Astrocyte of the cerebellum (primary cell): ENCODE measurements around the gene STT3A.
"Not testable (repeated sequence)": the region's sequence is repeated elsewhere in the genome, so short reads cannot be mapped to it uniquely, and the experiment has no call there.

Experiments
- DNase-seq: peaks from one replicate; pipeline ENCODE4 v3.0.0-alpha.2; 2011; ENCODE audit warnings: low read depth
- H3K4me3 ChIP-seq: 2 replicates; pipeline ENCODE4 v1.5.1; 2011; ENCODE audit warnings: mild to moderate bottlenecking, low read depth, low read length, moderate library complexity
- in situ Hi-C: cut with HindIII; loops from 2 replicates; pipeline ENCODE4 v1.10.0; 2017; ENCODE audit warnings: low sequenced_read_pairs
- TF ChIP-seq, protein P1 (sequence below): IDR thresholded peaks from 2 replicates; pipeline ENCODE4 v1.5.1; 2012; ENCODE audit warnings: low read length, low read depth, moderate library complexity, mild to moderate bottlenecking; ENCODE audit errors: missing control alignments

The STT3A gene

DNA sequence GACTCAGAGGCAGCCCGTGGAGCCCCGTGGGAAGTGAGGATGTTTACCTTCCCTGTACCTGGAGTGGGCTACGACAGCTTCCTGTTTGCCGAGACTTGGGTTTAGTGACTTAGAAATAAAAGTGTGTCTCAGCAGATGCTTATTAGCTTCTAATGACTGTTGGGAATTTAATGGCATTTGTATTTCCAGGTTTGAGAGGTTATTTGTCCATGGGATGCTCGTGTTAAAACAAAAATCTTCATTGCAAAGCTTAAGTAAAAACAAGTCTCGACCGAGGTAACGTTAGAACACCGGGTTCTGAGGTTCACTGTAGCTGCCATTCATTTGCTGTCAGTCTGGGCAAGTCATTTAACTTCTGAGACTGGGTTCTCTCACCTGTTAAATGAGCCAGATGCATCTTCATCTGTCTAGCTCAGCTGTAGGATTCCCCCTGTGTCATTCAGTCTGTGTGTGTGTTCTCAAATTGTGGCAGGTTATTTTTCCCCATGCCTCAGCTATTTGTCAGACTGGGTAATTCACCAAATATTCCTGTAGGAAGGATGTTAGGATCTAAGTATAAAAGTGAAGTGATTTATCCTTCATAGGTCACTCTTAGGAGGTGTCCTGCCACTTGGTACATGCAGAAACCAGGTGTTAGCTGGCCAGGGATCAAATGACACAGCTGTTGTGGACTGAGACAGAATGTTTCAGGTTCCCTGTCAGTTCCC, 22.6 kb upstream of the STT3A start:
- peak overlapping the region; percentile 64 for H3K4me3 ChIP-seq
- DNase-seq: no peak
- in situ Hi-C loops: no loop called here
- TF ChIP-seq, protein P1, sequence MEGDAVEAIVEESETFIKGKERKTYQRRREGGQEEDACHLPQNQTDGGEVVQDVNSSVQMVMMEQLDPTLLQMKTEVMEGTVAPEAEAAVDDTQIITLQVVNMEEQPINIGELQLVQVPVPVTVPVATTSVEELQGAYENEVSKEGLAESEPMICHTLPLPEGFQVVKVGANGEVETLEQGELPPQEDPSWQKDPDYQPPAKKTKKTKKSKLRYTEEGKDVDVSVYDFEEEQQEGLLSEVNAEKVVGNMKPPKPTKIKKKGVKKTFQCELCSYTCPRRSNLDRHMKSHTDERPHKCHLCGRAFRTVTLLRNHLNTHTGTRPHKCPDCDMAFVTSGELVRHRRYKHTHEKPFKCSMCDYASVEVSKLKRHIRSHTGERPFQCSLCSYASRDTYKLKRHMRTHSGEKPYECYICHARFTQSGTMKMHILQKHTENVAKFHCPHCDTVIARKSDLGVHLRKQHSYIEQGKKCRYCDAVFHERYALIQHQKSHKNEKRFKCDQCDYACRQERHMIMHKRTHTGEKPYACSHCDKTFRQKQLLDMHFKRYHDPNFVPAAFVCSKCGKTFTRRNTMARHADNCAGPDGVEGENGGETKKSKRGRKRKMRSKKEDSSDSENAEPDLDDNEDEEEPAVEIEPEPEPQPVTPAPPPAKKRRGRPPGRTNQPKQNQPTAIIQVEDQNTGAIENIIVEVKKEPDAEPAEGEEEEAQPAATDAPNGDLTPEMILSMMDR: no peak

DNA sequence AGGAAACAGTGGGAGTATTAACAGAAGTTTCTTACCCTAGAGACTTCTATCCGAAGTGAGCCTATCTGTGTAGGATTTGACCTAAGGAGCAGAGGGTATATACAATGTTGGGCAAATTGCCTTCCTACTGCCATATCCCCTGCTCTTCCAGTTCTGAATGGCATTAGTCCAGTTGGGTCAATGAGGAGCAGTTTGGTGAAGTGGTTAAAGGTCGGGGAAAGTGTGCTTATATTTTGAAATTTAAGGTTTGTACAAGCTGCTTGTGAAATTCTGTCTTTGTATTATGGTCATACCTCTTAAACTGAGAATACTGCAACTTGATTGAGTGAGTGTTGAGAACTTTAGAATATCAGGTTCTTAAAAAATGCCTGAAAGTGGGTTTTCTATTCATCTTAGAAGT, 21.7 kb upstream of the STT3A start:
- no peak overlapping the region for H3K4me3 ChIP-seq
- in situ Hi-C loops: no loop called here
- DNase-seq: no peak
- TF ChIP-seq, protein P1: no peak

DNA sequence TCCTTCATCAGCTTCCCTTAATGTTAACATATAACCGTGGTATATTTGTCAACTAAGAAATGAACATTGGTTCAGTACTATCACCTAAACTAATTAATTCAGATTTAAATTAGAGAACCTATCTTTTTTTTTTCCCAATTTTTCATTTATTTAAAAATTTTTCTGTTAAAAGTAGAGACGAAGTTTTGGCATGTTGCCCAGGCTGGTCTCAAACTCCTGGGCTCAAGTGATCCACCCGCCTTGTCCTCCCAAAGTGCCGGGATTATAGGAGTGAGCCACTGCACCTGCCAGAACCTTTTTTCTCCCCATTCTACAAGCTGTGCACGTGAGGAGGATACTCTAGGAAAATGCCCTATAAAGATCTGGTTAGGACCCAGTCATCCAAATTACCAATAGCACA, 19.7 kb upstream of the STT3A start:
- TF ChIP-seq, protein P1: no peak
- no peak overlapping the region for H3K4me3 ChIP-seq
- in situ Hi-C loops: no loop called here
- DNase-seq: no peak

DNA sequence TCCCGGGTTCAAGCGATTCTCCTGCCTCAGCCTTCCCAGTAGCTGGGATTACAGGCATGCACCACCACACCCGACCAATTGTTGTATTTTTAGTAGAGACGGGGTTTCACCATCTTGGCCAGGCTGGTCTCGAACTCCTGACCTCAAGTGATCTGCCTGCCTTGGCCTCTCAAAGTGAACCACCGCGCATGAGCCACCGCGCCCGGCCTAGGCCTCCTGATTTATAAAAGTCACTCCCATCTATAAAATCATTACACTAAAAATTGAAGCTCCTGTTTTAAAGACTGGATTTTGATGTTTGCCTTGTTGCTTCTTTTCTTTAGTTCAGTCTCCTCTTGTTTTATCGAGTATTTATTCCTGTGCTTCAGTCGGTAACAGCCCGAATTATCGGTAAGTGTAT, 15.5 kb upstream of the STT3A start:
- DNase-seq, H3K4me3 ChIP-seq, in situ Hi-C loops: not testable (repeated sequence)

DNA sequence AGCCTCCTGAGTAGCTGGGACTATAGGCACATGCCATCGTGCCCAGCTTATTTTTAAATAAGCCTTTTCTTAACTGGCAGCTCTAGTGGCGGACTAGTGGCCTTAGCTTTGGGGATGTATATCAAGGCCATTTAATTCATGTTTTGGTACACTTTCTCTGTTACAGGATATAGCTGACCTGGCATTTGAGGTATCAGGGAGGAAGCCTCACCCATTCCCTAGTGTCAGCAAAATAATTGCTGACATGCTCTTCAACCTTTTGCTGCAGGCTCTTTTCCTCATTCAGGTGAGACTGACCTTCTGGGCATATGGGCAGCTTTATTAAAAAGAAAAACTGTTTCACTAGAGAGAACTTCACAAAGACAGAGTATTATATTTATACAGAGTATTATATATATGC, 13.9 kb upstream of the STT3A start:
- TF ChIP-seq, protein P1: no peak
- in situ Hi-C loops: no loop called here
- no peak for DNase-seq
- H3K4me3 ChIP-seq: no peak overlapping the region

DNA sequence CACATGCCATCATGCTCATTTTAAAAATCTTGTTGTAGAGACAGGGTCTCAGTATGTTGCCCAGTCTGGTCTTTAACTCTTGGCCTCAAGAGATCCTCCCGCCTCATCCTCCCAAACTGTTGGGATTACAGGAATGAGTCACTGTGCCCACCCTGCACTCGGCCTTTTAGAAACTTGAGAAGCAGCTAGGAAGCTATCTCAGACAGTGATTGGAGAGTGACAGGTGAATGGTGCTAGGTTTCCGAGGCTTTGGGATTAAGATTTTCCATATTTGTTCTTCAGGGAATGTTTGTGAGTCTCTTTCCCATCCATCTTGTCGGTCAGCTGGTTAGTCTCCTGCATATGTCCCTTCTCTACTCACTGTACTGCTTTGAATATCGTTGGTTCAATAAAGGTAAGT, 12.8 kb upstream of the STT3A start:
- no peak for DNase-seq
- H3K4me3 ChIP-seq: no peak overlapping the region
- in situ Hi-C loops: no loop called here
- TF ChIP-seq, protein P1: no peak

DNA sequence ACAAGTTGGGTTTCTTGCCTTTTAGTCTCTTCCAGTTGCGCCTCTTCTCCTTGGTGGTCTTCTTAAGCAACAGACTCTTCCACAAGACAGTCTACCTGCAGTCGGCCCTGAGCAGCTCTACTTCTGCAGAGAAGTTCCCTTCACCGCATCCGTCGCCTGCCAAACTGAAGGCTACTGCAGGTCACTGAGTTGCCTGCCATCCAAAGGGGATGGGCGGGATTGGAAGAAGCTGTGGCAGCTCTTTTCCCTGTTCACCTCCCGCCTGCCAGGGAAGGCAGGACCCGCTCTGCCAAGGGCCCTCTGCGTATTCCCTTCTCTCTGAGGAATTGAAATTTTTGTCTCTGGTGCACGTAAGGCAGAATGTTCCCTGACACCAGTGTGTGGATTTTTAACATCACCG, 9.2 kb upstream of the STT3A start:
- no peak for DNase-seq
- no peak overlapping the region for H3K4me3 ChIP-seq
- TF ChIP-seq, protein P1: no peak
- in situ Hi-C loops: no loop called here
